HG03280 (cell line): ENCODE results near the gene C1RL.

Source experiments
- ATAC-seq: cut with Tn5 transposase; IDR thresholded peaks from one replicate; pipeline ENCODE4 v1.9.1; 2021; ENCODE audit warnings: mild to moderate bottlenecking, moderate library complexity; ENCODE audit not compliant: unreplicated experiment

The C1RL gene, protein sequence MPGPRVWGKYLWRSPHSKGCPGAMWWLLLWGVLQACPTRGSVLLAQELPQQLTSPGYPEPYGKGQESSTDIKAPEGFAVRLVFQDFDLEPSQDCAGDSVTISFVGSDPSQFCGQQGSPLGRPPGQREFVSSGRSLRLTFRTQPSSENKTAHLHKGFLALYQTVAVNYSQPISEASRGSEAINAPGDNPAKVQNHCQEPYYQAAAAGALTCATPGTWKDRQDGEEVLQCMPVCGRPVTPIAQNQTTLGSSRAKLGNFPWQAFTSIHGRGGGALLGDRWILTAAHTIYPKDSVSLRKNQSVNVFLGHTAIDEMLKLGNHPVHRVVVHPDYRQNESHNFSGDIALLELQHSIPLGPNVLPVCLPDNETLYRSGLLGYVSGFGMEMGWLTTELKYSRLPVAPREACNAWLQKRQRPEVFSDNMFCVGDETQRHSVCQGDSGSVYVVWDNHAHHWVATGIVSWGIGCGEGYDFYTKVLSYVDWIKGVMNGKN

GRCh38 chr12:7108796-7109571 is at the start of gene C1RL:
C1RL (minus strand) TSS chr12:7109214; CDS start chr12:7109180, 34 bp downstream.
- peak; percentile 39 for ATAC-seq

GRCh38 chr12:7157391-7157790 is 48.4 kb upstream of the C1RL start:
- ATAC-seq = no peak

DNA sequence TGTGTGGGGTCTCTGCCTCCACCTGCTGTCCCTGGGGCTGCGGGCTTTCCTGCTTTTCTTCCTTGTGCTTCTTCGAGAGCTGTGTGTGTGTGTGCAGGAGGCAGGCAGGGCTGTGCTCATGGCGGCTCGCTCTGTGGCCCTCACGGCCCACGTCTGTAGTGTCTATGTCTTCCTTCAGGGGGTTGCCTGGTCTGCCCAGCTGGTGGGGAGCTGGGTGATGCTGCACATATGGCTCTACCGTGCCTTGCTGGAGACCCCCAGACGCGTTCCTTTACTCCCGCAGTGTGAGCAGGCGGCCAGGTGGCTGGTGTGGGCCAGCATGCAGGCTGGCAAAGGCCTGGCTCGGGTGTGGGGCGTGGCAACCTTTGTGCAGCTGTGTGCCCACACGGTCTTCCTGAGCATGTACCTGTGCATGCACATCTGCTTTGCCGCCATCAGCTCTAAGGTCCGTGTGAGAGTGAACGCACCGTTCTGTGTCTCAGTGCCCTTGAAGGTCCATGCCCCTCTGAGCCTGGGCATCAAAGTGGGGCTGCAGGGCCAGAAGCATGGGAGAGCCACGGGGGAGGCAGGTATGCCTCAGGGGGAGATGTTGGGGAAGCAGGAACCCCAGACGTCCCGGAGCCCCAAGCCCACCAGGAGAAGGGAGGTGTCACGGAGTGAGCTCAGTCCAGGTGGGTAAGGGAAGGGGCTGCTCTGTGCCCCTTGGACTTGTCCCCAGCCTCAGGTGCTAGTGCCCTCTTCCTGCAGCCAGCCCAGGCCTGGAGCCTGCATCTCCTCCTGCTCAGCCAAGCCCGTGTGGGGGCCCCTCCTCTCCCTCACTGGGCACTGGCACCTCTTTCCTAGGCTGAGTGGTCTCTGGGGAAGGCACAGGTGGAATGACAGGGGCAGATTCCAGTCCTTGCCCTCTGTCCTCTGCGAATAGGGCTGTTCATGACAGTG is 47.5 kb upstream of the C1RL start:
- ATAC-seq = no peak

DNA sequence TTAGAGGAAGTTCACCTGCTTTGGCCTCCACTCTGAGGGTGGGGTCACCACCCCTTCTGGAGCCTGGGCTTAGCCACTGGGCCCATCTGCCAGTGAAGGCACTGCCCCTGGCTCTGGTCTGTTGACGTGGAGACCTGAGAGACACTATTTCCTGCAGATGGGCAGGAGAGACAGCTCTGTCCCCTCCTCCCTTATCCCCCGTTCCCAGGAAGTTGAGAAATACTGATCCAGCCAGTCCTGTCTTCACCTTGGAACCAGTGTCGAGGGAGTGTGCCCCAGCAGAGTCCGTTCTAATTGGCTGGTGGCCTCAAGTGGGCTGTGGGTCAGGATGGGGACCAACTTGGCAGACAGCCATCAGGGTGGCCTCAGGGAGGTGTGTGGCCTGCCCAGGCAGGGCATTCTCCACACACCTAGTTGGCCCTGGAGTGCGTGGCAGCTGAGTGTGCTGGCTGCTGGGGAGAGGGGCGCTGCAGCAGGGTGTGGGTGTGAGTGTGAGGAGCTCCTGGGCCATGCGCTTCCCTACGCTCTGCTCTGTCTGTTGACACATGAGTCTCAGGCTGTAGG is 46.5 kb upstream of the C1RL start:
- no peak for ATAC-seq

GRCh38 chr12:7154901-7155470 is 46.0 kb upstream of the C1RL start:
- no peak for ATAC-seq

DNA sequence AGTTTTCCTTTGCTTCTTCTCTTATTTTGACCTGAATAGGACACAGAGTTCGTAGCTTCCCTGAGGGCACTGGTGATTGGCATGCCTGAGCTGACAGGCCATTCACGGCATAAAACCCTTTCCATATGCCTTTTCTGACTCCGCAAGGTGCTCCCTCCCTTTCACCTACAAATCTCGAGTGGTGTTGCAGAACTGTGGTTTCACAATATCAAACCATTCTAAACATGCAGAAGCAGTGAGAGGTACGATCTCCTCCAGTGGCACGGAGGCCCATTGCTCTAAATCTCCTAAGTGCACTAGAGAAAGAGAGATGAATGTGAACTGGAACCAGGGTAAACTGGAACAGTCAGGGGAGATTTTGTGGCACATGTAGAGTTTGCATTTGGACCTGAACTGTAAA is 45.0 kb upstream of the C1RL start:
- ATAC-seq = no peak

GRCh38 chr12:7152818-7153217 is 43.8 kb upstream of the C1RL start:
- ATAC-seq = no peak

GRCh38 chr12:7151532-7151931 is 42.5 kb upstream of the C1RL start:
- no peak for ATAC-seq

GRCh38 chr12:7150841-7151240 is 41.8 kb upstream of the C1RL start:
- no peak for ATAC-seq

DNA sequence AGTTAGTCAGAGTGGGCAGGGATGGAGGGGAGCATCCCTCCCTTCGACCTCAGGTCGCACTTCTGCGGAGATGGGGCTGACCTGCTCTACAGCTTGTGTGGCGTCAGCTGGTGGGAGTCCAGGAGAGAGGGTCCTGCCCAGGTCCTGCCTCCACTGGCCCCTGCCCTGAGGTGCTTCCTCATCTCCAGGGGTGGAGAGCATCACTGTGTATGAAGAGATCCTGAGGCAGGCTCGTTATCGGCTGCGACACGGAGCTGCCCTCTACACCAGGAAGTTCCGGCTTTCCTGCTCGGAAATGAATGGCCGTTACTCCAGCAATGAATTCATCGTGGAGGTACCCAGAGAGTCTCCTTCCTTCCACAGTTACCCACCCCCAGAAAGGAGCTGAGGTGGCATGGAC is 41.3 kb upstream of the C1RL start:
- ATAC-seq = no peak

- no peak for ATAC-seq
Observed at GRCh38 chr12:7146906-7147305, 37.9 kb upstream of the C1RL start.

DNA sequence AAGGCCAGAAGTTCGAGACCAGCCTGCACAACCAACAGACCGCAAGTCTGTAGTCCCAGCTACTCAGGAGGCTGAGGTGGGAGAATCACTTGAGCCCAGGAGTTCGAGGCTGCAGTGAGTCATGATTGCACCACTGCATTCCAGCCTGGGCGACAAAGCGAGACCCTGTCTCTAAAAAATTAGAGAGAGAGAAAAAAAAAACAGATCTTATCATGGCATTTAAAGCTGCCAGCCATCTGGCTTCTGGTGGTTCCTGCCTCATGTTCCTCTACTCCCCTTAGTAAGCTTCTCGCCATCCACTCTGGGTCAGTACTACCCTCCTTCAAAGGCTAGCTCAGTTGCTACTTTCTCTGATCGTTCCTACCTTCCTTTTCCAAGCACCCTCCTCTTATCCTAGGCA is 37.2 kb upstream of the C1RL start:
- no peak for ATAC-seq

DNA sequence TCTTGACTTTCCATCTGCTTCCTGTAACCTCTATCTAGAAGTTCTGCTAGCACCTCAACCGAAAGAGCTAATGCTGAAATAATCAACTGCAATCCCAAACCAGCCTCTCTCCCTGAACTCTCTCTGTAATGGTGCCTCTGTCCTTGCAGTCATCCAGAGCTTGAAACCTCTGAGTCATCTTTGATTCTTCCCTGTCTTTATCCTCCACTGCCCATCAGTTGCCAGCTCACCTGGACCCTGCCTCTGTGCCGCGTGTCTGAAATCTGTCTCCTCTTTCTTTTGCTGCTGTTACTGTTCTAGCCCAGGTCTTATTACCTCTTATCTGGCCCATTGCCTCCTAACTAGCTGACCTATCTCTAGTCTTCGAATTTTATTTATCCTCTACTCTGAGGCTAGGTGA is 36.7 kb upstream of the C1RL start:
- no peak for ATAC-seq

- no peak for ATAC-seq
Observed at GRCh38 chr12:7144414-7145120, 35.6 kb upstream of the C1RL start.

DNA sequence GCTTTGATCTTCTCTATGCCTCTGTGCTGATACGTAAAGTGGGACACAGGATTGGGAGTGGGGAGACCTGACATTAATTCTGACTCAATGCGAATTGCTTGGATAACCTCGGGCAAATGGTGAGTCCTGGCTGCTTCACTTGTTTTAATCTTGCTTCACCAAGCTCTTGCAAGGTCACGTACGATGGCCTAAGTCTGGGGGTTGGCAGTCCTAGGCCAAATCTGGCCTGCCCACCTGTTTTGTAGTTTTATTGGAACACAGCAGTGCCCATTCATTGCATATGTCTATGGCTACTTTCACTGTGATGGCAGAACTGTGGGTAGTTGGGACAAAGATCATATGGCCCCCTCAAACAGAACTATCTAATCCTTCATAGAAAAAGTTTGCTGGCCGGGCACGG is 34.5 kb upstream of the C1RL start:
- no peak for ATAC-seq

DNA sequence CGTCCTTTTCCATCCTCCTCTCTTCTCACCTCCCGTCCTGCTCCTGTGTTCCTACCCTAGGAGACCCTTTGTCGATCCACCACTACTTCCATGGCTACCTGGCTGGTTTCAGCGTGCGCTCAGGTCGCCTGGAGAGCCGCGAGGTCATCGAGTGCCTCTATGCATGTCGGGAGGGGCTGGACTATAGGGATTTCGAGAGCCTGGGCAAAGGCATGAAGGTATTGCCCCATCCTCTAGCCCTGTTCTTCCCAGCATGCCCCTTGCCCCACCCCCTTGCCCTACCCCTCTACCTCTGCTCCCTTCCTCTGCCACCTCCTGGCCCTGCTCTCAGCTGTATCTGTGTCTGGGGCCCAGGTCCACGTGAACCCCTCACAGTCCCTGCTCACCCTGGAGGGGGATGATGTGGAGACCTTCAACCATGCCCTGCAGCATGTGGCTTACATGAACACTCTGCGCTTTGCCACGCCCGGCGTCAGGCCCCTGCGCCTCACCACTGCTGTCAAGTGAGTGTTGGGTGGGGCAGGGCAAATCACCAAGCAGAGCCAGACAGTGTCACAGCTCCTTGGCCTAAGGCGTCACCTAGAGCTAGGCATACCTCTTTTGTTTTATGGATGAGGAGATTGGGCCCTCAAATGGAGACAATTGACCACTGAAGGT is 33.9 kb upstream of the C1RL start:
- ATAC-seq = no peak

DNA sequence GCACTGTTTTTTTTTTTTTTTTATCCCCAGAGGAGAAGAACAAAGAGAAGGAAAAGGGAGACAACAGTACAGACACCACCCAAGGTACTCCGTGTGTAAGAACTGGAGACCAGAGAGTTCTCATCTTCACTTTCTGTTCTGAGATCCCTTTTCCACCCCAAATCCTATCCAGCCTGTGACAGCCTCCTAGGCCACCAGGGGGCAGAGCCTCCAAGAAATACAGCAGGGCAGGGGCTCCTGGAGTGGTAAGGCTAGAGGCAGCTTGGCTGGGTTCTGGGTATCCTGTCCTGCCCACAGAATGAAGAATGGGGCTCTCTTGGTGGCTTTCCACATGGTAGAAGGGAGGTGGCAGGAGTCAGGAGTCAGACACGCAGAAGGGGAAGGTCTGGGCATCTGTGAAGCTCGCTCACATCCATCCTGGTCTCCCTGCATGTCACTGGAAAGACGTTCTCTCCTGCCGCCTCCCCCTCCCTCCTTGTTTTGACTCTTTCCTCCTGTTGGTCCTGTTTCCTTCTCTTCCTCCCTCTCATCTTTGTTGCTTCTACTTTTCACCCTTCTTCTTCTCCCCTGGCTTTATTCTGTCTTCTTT is 33.1 kb upstream of the C1RL start:
- no peak for ATAC-seq

GRCh38 chr12:7141351-7142005 is 32.5 kb upstream of the C1RL start:
- ATAC-seq = no peak
